ENCODE measurements around the gene INPP5D. TPM values are rescaled to one million over a fixed set of nuclear protein-coding genes. Genes with fewer than 3 reads are reported as not detected.

INPP5D gene
- polyA plus RNA-seq, 1 of the 3 experiments (the other 2 are of a cell fraction) = 1.3 TPM

GRCh38 chr2:233115741-233116140 is 55.6 kb downstream of the INPP5D start:
- H4K20me1 ChIP-seq (ENCODE audit: insufficient read depth) = no peaks in the 10 kb centered on the region
- H3K9ac ChIP-seq = no peak overlapping the region
- H3K9me3 ChIP-seq = no peaks in the 10 kb centered on the region
- POLR2A ChIA-PET = no interaction called here
- no peaks in the 10 kb centered on the region for H3K36me3 ChIP-seq (replicated peaks in 1 of 2; ENCODE audit: control insufficient read depth in 1 of 2, insufficient read depth in 2 of 2, low read length in 1 of 2)
- H3K4me1 ChIP-seq (ENCODE audit: control insufficient read depth in 1 of 2, insufficient read depth in 2 of 2, low read depth in 1 of 2, low read length in 1 of 2) = no peaks in the 10 kb centered on the region
- H3F3A ChIP-seq (replicated peaks; ENCODE audit: insufficient read depth) = no peaks in the 10 kb centered on the region
- DNase-seq = no peak
- WGBS (ENCODE audit: low lambda C conversion rate) = 44% methylated on average over 2 of the region's 2 CpGs
- no peaks in the 10 kb centered on the region for H3K79me2 ChIP-seq (ENCODE audit: insufficient read depth)
- TF ChIP-seq EZH2phosphoT487 (IDR thresholded peaks at IDR 0.05; ENCODE audit: borderline replicate concordance, low read depth) = no peak
- TF ChIP-seq, protein P1, sequence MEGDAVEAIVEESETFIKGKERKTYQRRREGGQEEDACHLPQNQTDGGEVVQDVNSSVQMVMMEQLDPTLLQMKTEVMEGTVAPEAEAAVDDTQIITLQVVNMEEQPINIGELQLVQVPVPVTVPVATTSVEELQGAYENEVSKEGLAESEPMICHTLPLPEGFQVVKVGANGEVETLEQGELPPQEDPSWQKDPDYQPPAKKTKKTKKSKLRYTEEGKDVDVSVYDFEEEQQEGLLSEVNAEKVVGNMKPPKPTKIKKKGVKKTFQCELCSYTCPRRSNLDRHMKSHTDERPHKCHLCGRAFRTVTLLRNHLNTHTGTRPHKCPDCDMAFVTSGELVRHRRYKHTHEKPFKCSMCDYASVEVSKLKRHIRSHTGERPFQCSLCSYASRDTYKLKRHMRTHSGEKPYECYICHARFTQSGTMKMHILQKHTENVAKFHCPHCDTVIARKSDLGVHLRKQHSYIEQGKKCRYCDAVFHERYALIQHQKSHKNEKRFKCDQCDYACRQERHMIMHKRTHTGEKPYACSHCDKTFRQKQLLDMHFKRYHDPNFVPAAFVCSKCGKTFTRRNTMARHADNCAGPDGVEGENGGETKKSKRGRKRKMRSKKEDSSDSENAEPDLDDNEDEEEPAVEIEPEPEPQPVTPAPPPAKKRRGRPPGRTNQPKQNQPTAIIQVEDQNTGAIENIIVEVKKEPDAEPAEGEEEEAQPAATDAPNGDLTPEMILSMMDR (IDR thresholded peaks at IDR 0.05) = no peak
- TF ChIP-seq JUND (IDR thresholded peaks at IDR 0.05) = no peak
- TF ChIP-seq, protein P2, sequence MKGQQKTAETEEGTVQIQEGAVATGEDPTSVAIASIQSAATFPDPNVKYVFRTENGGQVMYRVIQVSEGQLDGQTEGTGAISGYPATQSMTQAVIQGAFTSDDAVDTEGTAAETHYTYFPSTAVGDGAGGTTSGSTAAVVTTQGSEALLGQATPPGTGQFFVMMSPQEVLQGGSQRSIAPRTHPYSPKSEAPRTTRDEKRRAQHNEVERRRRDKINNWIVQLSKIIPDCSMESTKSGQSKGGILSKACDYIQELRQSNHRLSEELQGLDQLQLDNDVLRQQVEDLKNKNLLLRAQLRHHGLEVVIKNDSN (IDR thresholded peaks at IDR 0.05; ENCODE audit: borderline replicate concordance, low read depth) = no peak
- TF ChIP-seq YY1 (IDR thresholded peaks at IDR 0.05; ENCODE audit: low read depth) = no peak
- TF ChIP-seq FOSL2 (IDR thresholded peaks at IDR 0.05; ENCODE audit: borderline replicate concordance, low read depth) = no peak
- TF ChIP-seq RXRA (IDR thresholded peaks at IDR 0.05; ENCODE audit: borderline replicate concordance, low read depth) = no peak
- H2AFZ ChIP-seq (ENCODE audit: low read depth) = no peak overlapping the region
- no peak overlapping the region for H3K27ac ChIP-seq (ENCODE audit: low read depth in 2 of 2, low read length in 1 of 2)
- 0 out of 2 replicates have a peak, but pooled peaks cover 4% of the 10 kb centered on the region for H3K27me3 ChIP-seq (ENCODE audit: insufficient read depth)
- CTCF ChIA-PET = interaction anchor here (0.6 to 1.2 kb wide), 2 partner anchors 87 to 515 kb away, joined by 3 read pairs; no protein-coding TSS in a partner anchor
- H3K4me2 ChIP-seq = no peak overlapping the region
- H3K9me2 ChIP-seq = no peaks in the 10 kb centered on the region
- no peak overlapping the region for H3K4me3 ChIP-seq (ENCODE audit: low read depth in 2 of 2, low read length in 1 of 2)

- Histone ChIP-seq H3K9me2 (no peaks in the 10 kb centered on the region), H3K4me2 (no peak overlapping the region), H3K79me2 (ENCODE audit: insufficient read depth) (no peaks in the 10 kb centered on the region), H3K27me3 (ENCODE audit: insufficient read depth) (0 out of 2 replicates have a peak, but pooled peaks cover 4% of the 10 kb centered on the region), H3K9me3 (no peaks in the 10 kb centered on the region), H3K36me3 (replicated peaks in 1 of 2; ENCODE audit: control insufficient read depth in 1 of 2, insufficient read depth in 2 of 2, low read length in 1 of 2) (no peaks in the 10 kb centered on the region), H4K20me1 (ENCODE audit: insufficient read depth) (no peaks in the 10 kb centered on the region), H3F3A (replicated peaks; ENCODE audit: insufficient read depth) (no peaks in the 10 kb centered on the region), H3K27ac (ENCODE audit: low read depth in 2 of 2, low read length in 1 of 2) (no peak overlapping the region), H2AFZ (ENCODE audit: low read depth) (no peak overlapping the region), H3K9ac (no peak overlapping the region), H3K4me1 (ENCODE audit: control insufficient read depth in 1 of 2, insufficient read depth in 2 of 2, low read depth in 1 of 2, low read length in 1 of 2) (no peaks in the 10 kb centered on the region), H3K4me3 (ENCODE audit: low read depth in 2 of 2, low read length in 1 of 2) (no peak overlapping the region)
- CTCF ChIA-PET = no interaction called here
- POLR2A ChIA-PET = no interaction called here
- no peak for TF ChIP-seq FOSL2 (IDR thresholded peaks at IDR 0.05; ENCODE audit: borderline replicate concordance, low read depth)
- TF ChIP-seq FOXM1 (IDR thresholded peaks at IDR 0.05; ENCODE audit: low read depth) = no peak
- TF ChIP-seq RFX5 (IDR thresholded peaks at IDR 0.05; ENCODE audit: low read length) = no peak
- TF ChIP-seq MEF2A (IDR thresholded peaks at IDR 0.05; ENCODE audit: borderline replicate concordance, low read depth) = no peak
- no peak for TF ChIP-seq RCOR1 (IDR thresholded peaks at IDR 0.05; ENCODE audit: low read length)
- TF ChIP-seq, protein P3, sequence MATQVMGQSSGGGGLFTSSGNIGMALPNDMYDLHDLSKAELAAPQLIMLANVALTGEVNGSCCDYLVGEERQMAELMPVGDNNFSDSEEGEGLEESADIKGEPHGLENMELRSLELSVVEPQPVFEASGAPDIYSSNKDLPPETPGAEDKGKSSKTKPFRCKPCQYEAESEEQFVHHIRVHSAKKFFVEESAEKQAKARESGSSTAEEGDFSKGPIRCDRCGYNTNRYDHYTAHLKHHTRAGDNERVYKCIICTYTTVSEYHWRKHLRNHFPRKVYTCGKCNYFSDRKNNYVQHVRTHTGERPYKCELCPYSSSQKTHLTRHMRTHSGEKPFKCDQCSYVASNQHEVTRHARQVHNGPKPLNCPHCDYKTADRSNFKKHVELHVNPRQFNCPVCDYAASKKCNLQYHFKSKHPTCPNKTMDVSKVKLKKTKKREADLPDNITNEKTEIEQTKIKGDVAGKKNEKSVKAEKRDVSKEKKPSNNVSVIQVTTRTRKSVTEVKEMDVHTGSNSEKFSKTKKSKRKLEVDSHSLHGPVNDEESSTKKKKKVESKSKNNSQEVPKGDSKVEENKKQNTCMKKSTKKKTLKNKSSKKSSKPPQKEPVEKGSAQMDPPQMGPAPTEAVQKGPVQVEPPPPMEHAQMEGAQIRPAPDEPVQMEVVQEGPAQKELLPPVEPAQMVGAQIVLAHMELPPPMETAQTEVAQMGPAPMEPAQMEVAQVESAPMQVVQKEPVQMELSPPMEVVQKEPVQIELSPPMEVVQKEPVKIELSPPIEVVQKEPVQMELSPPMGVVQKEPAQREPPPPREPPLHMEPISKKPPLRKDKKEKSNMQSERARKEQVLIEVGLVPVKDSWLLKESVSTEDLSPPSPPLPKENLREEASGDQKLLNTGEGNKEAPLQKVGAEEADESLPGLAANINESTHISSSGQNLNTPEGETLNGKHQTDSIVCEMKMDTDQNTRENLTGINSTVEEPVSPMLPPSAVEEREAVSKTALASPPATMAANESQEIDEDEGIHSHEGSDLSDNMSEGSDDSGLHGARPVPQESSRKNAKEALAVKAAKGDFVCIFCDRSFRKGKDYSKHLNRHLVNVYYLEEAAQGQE (IDR thresholded peaks at IDR 0.05; ENCODE audit: low read depth, low read length) = no peak
- TF ChIP-seq YY1 (IDR thresholded peaks at IDR 0.05; ENCODE audit: low read depth) = no peak
- no peak for TF ChIP-seq POLR2AphosphoS5 (IDR thresholded peaks at IDR 0.05; ENCODE audit: low read depth, low read length)
- no peak for TF ChIP-seq NFIC (IDR thresholded peaks at IDR 0.05; ENCODE audit: borderline replicate concordance)
- DNase-seq = no peak
- 81% methylated on average over 16 of the region's 18 CpGs for WGBS (ENCODE audit: low lambda C conversion rate)
Measured at GRCh38 chr2:233116946-233117345, 56.8 kb downstream of the INPP5D start.
